Astrocyte of the cerebellum (primary cell): ENCODE data around the gene CDC37L1.
A peak's percentile ranks its signal among the peaks of the same experiment; 100 is the strongest.

Experiments used
- DNase-seq: peaks from one replicate; pipeline ENCODE4 v3.0.0-alpha.2; 2011; ENCODE audit warnings: low read depth
- H3K4me3 ChIP-seq: 2 replicates; pipeline ENCODE4 v1.5.1; 2011; ENCODE audit warnings: mild to moderate bottlenecking, low read depth, low read length, moderate library complexity
- CTCF ChIP-seq: IDR thresholded peaks from 2 replicates; pipeline ENCODE4 v1.5.1; 2012; ENCODE audit warnings: low read length, low read depth, moderate library complexity, mild to moderate bottlenecking; ENCODE audit errors: missing control alignments
- in situ Hi-C: cut with HindIII; loops from 2 replicates; pipeline ENCODE4 v1.10.0; 2017; ENCODE audit warnings: low sequenced_read_pairs

The CDC37L1 gene

GRCh38 chr9:4734150-4734549 is 54.8 kb downstream of the CDC37L1 start:
- in situ Hi-C loops: no loop called here
- no peak for TF ChIP-seq CTCF
- H3K4me3 ChIP-seq: no peak overlapping the region
- DNase-seq: no peak

- peak overlapping the region; percentile 88 for H3K4me3 ChIP-seq
Measured at GRCh38 chr9:4738866-4739586, 59.7 kb downstream of the CDC37L1 start.

GRCh38 chr9:4739587-4740387 is 60.4 kb downstream of the CDC37L1 start:
- no peak for TF ChIP-seq CTCF
- DNase-seq: no peak
- in situ Hi-C loops: no loop called here

More at GRCh38 chr9:4738866-4739586, 59.7 kb downstream of the CDC37L1 start:
- in situ Hi-C loops: no loop called here
- DNase-seq: no peak
- no peak for TF ChIP-seq CTCF

GRCh38 chr9:4740388-4740637 is 60.9 kb downstream of the CDC37L1 start:
- no peak for TF ChIP-seq CTCF
- peak overlapping the region; percentile 88 for H3K4me3 ChIP-seq
- DNase-seq: no peak
- in situ Hi-C loops: no loop called here

More at GRCh38 chr9:4739587-4740387, 60.4 kb downstream of the CDC37L1 start:
- peak overlapping the region; percentile 88 for H3K4me3 ChIP-seq

- in situ Hi-C loops: no loop called here
- peak within 1 kb of the TSS; percentile 88 for H3K4me3 ChIP-seq
- DNase-seq: peak; percentile 53
- no peak for TF ChIP-seq CTCF
Measured at GRCh38 chr9:4740638-4741364, 61.4 kb downstream of the CDC37L1 start, which contains the start of gene AK3. Gene AK3, minus strand, starts transcription at chr9:4741202. Its CDS starts 115 bp downstream, at chr9:4741087.

GRCh38 chr9:4741365-4742089 is 62.2 kb downstream of the CDC37L1 start:
- TF ChIP-seq CTCF: no peak
- peak overlapping the region; percentile 88 for H3K4me3 ChIP-seq
- no peak for DNase-seq
- in situ Hi-C loops: no loop called here
